GM12891 (cell line): ENCODE results near the gene ADGRB3.

ENCODE experiments used
- PAX5 ChIP-seq: IDR thresholded peaks from 2 replicates; pipeline ENCODE4 v1.6.1; 2011; ENCODE audit warnings: low read length, moderate library complexity, mild to moderate bottlenecking; ENCODE audit not compliant: insufficient read depth, severe bottlenecking
- POLR2A ChIP-seq: IDR thresholded peaks from 2 replicates; pipeline ENCODE4 v1.6.1; 2011; ENCODE audit warnings: low read depth, low read length, control low read depth
- POLR2AphosphoS5 ChIP-seq: IDR thresholded peaks from 2 replicates; pipeline ENCODE4 v1.6.1; 2011; ENCODE audit warnings: low read depth, low read length, control low read depth
- POU2F2 ChIP-seq: IDR thresholded peaks from 2 replicates; pipeline ENCODE4 v1.6.1; 2011; ENCODE audit warnings: low read depth, mild to moderate bottlenecking, control low read depth, low read length, moderate library complexity
- SPI1 ChIP-seq: IDR thresholded peaks from 2 replicates; pipeline ENCODE4 v1.6.1; 2011; ENCODE audit warnings: low read depth, low read length, control low read depth
- TAF1 ChIP-seq: IDR thresholded peaks from 2 replicates; pipeline ENCODE4 v1.6.1; 2011; ENCODE audit warnings: low read depth, low read length, control low read depth

- TF ChIP-seq POLR2A (no peak), PAX5 (no peak), POLR2AphosphoS5 (no peak), TAF1 (no peak), SPI1 (no peak), POU2F2 (no peak)
These were observed 69.4 kb downstream of the ADGRB3 start for GRCh38 chr6:68704485-68704884.
